G401.6 (cell line): ENCODE data around the gene DSP.

Experiments
- FAIRE-seq: peaks from 2 replicates; lab custom pipeline; 2012; peaks lifted over from hg19 to GRCh38; lab: Jason Lieb, UNC

The DSP gene, protein sequence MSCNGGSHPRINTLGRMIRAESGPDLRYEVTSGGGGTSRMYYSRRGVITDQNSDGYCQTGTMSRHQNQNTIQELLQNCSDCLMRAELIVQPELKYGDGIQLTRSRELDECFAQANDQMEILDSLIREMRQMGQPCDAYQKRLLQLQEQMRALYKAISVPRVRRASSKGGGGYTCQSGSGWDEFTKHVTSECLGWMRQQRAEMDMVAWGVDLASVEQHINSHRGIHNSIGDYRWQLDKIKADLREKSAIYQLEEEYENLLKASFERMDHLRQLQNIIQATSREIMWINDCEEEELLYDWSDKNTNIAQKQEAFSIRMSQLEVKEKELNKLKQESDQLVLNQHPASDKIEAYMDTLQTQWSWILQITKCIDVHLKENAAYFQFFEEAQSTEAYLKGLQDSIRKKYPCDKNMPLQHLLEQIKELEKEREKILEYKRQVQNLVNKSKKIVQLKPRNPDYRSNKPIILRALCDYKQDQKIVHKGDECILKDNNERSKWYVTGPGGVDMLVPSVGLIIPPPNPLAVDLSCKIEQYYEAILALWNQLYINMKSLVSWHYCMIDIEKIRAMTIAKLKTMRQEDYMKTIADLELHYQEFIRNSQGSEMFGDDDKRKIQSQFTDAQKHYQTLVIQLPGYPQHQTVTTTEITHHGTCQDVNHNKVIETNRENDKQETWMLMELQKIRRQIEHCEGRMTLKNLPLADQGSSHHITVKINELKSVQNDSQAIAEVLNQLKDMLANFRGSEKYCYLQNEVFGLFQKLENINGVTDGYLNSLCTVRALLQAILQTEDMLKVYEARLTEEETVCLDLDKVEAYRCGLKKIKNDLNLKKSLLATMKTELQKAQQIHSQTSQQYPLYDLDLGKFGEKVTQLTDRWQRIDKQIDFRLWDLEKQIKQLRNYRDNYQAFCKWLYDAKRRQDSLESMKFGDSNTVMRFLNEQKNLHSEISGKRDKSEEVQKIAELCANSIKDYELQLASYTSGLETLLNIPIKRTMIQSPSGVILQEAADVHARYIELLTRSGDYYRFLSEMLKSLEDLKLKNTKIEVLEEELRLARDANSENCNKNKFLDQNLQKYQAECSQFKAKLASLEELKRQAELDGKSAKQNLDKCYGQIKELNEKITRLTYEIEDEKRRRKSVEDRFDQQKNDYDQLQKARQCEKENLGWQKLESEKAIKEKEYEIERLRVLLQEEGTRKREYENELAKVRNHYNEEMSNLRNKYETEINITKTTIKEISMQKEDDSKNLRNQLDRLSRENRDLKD (N-terminal part only)

GRCh38 chr6:7541175-7542064, at the start of gene DSP:
Gene DSP (plus strand): TSS chr6:7541671. CDS start chr6:7541916, 245 bp downstream.
- no peak for FAIRE-seq

DNA sequence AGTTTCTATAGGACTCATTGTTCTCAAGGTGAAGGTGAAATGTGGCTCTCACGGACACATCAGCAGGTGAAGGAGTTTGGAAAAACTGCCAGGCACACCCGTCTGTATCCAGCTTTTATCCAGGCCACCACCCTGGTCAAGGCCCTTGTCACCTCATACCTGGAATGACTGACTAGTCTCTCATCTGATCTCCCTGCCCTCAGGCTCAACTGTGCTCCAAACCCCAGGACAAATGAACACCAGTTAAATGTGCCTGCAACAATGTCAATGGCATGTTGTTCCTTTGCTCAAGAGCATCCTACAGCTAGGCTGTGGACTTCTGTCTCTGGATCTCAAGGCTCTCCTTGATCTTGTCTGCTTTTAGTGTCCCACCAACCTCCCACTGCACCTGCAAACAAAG, 47.6 kb upstream of the DSP start:
- FAIRE-seq, result no peak

- no peak for FAIRE-seq
Observed at GRCh38 chr6:7494638-7495037, 46.8 kb upstream of the DSP start.

DNA sequence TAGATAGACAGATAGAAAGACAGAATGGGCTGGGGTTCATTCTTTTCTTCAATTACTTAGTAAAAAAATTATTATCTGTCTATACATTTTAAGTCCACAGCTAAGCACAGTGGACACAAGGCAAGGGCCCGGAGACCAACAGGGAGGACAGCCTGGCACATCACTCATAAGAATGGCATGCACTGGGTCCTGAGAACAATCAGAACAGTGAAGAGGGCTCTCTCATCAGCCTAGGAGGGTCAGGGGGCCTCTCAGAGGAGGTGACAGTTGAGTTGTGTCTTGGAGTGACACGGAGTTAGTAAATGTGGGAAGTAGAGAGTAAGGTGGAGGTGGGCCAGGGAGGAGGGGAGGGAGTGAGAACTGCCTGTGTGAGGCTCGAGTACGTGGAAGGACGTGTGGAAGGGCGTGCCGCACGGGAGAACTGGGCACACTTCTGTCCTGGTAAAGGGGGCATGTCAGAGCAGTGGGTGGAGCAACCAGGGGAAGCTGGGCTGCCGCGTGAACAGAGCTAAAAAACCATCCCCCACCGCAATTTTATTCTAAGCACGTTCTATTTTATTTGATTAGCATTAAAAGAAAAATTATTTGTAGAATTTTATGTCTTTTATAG, 45.1 kb upstream of the DSP start:
- no peak for FAIRE-seq

DNA sequence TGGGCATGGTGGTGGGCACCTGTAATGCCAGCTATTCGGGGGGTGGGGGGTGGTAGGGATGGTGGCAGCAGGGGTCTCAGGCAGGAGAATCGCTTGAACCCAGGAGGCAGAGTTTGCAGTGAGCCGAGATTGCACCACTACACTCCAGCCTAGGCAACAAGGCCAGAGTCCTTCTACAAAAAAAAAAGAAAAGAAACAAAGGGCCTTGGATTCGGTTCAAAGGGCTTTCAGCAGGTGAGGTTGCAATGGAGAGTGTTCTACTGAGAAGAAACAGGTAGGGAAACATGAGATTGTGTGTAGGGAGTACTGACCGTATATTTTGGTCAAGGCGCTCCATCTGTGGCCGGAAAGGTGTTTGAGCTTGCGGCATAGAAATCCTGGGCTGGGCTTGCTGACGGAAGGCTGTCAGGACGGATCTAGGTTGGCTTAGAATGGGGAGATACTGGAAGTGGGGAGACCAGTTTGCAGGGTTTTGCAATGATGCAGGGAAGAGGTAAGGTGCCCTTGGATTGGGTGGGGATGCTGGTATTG, 40.7 kb upstream of the DSP start:
- no peak for FAIRE-seq

DNA sequence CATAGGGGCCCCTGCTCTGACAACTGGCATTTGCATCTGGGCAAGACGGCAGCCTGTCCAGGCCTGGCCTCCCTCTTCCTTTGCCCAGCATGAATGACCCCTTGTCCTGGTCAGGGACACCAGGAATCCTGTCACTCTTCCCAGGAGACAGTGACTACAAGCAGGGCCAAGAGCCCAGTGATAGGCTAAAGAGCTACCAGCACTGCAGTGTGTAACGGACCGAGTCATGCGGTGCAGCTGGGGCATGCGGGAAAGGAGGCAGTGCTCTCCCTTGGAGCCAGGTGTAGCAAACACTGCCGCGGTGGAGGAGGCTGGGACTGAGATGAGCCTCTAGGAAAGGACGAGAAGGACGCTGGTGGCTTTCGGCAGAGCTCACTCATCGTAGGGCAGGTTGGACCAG, 38.7 kb upstream of the DSP start:
- FAIRE-seq, result no peak

DNA sequence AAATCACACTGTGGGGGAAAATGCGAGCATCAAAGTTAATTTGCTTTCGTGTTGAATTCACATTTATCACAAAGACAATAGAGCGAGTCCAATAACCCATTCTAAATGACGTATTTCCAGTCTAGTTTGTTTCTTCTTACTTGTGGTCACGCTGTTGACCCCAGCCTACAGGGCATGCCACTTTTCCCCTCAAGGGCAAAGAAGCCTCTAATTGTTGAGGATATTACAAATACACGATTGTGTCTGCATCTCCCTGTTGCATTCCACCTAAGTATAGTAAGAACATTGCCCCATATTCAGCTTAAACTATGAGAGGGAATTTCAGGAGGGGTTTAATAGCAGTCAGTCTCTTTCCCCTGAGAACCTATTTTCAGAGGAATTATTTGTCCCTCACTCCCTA, 37.4 kb upstream of the DSP start:
- FAIRE-seq, result no peak

DNA sequence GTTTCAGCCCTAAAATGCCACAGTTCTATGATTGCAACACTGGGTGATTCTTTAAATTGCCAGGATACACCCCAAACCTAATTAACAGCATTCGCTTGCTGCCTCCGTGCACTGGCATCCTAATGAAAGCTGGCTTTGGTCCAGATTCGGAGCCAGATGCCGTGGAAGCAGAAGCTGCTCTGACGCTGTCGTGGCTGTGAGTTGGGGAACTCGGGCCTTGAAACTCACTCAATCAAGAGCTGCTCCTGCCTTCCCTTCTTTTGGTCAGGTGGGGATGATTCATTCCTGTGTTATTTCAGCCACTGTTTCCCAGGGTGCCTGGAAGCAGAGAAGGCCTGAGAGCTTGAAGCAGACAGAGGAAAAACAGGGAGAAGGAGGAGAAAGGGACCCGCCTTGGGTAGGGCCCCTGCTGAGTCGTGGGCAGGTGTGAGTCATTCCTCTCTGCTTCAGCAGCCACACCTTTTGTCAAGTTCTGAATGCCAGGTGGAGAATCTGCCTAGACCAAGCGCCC, 36.2 kb upstream of the DSP start:
- peak; percentile 97 for FAIRE-seq

DNA sequence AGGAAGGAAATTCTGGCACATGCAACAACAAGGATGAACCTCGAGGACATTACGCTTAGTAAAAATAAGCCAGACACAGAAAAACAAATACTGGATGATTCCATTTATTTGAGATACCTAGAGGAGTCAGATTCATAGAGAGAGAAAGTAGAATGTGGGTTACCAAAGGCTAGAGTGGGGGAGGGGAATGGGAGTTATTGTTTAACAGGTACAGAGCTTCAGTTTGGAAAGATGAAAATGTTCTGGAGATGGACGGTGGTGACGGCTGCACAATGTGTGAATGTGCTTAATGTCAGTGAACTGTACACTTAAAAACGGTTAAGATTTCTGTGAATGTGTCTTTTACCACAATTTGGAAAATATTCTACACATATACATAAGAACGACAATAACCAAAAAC, 33.9 kb upstream of the DSP start:
- FAIRE-seq, result no peak

GRCh38 chr6:7512320-7512719, 29.2 kb upstream of the DSP start:
- no peak for FAIRE-seq

DNA sequence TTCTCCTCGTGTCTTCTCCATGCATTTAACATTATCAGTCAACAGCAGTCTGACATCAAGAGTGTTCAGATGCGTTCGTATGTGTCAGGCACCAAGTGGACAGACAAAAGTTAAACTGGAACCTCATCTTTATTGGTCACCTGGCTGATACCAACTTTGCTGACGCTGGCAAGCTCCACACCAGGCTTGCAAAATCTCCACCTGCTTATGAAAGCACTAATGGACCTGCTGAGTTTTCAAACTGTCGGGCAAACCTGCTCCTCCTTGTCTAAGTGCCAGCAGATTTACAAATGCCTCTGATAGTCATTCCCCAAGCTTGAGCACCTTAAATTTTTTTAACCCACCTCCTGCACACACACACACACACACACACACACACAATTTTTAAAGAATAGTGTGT, 27.9 kb upstream of the DSP start:
- no peak for FAIRE-seq

DNA sequence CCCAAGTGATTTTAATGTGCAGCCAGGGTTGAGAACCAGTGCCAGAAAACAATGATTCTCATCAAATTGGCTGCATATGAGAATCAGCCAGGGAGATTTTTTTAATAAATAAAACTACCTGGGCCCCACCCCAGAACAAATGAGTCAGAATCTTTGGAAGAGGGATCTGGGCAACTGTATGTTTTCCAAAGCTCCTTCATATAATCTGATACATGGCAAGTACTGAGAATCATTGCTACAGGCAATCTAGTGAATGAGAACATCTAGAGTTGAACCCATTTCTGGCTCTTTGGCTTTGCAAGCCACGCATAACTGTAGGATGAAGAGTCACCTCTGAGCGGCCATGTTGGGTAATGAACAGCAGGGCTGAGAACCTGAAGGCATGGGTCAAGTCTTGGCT, 26.1 kb upstream of the DSP start:
- FAIRE-seq, result no peak

DNA sequence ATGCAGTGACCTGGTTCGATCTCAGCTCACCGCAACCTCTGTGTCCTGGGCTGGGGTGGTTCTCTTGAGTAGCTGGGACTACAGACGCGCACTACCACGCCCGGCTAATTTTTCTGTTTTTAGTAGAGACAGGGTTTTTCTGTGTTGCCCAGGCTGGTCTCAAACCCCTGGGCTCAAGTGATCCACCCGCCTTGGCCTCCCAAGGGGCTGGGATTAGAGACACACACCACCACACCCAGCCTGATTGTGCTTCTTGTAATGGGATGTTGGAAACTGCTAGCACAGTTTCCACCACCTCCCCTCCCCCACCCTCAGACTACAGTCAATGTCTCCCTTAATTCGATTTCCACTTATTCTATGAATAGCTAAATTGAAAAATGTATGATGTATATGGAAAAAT, 22.6 kb upstream of the DSP start:
- no peak for FAIRE-seq

DNA sequence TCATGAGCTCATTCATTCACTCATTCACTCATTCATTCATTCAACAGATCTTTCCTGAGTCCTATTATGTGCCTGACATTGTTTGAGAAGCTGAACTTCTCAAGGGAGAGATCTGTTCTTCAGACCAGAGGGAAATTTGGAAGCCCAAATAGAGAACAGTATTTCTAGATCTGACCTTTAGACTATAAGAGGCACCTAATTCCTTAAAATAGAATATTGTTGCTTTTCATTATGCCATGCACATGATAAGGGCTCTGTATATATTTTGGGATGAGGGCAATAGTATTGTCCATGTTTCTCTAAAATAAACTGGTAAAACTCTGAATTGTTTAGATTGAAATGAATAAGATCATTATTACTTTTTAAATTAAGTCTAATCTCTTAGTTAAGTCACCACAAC, 18.6 kb upstream of the DSP start:
- no peak for FAIRE-seq

DNA sequence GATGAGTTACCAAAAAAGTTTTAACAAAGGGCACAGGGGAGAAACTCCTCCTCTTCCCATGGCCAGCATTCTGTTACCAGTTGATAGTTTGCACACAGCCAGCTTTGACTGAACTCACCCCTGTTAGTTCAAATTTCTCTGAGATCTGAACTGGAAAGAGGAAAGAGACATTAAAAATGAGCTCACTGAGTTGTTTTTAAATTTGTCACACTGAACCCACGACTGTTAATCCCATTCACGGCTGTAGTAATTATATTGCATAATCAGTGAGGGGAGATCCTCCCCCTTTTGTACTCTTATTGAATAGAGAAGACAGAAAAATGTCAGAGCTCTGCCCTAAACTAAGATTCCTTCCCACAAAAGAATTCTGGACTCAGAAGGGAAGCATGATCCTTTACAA, 17.5 kb upstream of the DSP start:
- no peak for FAIRE-seq

DNA sequence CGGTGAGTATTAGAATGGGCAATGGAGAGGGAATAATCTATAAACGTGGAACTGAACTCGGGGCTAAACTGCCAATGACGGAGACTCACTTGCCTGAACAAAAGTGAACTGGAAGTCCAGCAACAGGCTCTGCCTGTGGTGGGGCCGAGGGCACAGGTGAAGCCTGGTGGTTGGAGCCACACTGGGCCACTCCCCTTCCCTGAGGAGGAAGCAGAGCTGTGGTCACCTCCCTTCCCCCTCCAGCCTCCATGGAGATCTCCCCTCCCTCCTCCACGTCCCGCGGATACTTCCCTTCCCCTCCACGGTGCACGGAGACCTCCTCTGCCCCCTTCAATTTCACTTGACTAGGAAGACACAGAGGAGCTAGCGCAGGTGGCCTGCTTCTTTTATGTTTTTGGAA, 14.7 kb upstream of the DSP start:
- no peak for FAIRE-seq

- no peak for FAIRE-seq
Observed at GRCh38 chr6:7528565-7528964, 12.9 kb upstream of the DSP start.

DNA sequence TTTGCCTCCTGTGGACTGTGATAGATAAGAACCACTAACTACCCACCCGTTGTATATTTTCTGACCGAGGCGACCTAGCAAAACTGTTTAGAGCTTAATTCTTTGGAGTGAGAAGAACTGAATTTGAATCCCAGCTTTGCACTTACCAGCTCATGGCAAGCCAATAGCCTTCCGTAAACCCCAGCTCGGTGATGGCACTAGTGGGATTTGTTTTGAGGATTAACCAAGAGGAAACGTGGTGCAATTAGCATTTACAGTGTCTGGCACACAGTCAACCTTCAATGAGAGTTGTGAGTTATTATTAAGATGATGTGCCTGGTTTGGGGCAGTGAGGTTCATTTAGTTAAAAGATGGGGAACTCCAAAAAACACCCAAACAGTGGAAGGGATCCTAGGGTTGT, 12.3 kb upstream of the DSP start:
- FAIRE-seq, result no peak

GRCh38 chr6:7532232-7532631, 9.2 kb upstream of the DSP start:
- no peak for FAIRE-seq

- no peak for FAIRE-seq
Observed at GRCh38 chr6:7532821-7533220, 8.7 kb upstream of the DSP start.

- no peak for FAIRE-seq
Observed at GRCh38 chr6:7534192-7534591, 7.3 kb upstream of the DSP start.
